Activated T-cell treated with anti-CD3 and anti-CD28 coated beads for 48 hours (primary cell): ENCODE measurements around the gene CRY1.
"Not testable (repeated sequence)": the region's sequence is repeated elsewhere in the genome, so short reads cannot be mapped to it uniquely, and the experiment has no call there.

Experiments used
- DNase-seq: peaks from one replicate; pipeline ENCODE4 v3.0.0-alpha.2; 2020; ENCODE audit warnings: low read depth

Gene CRY1

DNA sequence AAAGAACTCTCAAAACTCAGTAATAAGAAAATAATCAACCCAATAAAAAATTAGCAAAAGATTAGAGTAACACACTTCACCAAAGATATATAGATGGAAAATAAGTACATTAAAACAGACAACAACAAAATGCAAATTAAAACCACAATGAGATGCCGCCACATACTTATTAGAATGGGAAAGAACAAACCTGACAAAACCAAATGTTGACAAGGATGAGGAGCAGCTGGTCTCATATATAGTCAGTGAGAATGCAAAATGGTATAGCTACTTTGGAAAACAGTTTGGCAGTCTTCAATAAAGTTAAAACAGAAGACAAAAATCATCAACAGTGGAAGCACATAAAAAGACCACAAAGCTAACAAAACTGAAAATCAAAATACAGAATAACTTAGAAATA, 29.1 kb downstream of the CRY1 start:
- DNase-seq, result no peak

DNA sequence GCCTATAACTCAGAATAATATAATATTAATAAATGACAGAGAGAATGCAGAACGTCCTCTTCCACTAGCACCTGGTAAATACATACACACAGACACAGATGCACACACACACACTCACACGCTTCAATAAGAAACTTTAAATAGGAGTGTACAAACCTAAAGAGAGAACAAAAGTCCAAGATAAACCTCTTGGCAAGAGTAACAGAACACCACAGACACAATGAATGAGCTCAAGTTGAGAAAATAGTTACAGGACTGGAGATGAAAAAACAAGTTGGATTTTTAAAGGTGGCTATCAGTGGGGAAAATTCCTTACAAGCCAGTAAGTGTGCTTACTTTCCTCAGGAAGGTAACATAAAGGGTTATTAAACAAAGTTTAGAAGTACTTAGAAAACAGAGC, 35.2 kb downstream of the CRY1 start:
- no peak for DNase-seq

DNA sequence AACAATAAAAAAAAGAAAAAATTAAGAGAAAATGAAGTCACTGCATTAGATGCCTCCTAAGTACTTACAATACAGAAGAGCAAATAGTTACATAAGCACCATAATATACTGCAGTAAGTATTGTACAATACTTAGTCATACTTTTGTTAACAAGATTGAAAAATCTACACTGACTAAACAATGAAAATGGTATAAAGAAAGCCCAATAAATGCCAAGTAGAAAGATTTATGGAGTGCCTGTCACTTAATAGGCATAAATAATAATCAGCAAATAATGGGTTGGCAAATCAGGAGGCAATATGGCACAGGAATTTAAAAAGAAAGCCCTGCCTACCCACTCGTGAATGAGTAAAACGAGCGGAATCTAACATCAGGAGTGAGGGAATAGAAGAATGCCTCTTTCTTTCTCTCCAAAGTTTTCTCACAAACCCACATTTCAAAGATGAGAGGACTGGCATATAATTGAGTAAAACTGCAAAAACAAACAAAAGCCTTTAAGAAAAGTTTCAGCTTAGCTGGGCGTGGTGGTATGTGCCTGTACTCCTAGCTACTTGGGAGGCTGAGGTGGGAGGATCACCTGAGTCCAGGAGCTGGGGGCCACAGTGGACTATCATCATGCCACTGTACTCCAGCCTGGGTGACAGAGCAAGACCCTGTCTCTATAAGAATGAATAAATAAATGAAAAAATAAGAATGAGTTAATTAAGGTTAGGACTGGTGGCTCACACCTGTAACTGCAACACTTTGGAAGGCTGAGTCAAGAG, 36.1 kb downstream of the CRY1 start:
- no peak for DNase-seq

DNA sequence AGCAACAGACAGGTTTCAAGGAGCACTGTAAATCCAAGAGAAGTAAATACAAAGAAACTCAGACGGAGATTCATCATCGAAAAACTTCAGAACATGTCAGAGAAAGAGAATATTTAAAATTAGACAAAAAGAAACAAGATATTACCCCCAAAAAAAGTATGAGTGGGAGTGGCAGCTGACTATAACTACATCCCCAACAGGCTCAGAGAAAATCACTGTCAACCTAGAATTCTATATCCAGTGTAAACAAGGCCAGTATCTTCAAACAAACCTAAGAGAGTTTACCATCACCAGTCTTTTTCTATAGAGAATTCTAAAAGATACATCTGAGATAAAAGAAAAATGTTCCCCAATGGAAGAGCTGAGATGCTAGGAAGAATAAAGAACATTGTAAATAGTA, 39.6 kb downstream of the CRY1 start:
- DNase-seq, result no peak

DNA sequence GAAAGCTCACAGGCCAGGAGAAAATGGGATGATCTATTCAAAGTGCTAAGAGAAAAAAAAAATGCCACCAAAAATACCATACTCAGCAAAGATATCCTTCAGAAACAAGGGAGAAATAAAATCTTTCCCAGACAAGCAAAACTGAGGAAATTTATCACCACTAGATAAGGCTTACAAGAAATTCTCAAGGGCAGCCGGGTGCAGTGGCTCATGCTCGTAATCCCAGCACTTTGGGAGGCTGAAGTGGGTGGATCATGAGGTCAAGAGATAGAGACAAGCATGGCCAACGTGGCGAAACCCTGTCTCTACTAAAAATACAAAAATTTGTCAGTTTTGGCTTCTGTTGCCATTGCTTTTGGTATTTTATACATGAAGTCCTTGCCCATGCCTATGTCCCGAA, 48.2 kb downstream of the CRY1 start:
- no peak for DNase-seq

DNA sequence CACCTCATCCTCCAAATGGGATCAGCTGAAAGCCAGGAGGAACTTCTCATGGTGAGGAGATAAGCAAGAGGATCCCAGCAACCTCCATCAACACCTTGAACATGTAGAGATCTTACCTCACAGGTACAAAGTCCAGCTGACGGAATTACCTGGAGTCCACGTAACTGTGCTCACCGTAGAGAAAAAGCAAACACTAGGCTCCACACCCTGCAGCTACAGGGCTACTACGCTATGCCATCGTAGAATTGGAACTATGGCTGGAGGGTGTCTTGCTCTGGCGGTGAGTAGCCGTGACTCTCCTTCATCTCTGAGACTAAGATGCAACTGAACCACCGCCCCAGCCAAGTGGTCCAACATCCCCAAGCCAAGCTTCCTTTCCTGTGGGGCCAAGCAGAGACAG, 50.5 kb downstream of the CRY1 start:
- no peak for DNase-seq

DNA sequence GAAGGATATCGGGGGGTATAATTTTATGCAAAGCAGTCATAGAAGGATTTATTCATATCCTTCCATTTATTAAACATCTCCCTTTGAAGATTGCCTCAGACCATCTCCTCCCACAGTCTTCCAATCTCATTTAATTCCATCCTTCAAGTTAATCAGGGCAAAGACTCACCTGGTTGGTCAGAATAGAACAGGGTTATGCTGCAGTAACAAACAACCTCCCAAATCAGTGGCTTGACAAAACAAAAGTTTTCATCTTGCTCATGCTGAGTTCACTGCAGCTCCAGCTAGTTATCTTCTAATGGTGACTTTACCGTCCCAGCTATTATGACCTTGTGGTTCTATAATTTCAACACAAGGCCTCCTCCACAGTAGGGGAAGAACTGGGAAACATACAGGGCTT, 57.6 kb downstream of the CRY1 start:
- DNase-seq, result no peak

DNA sequence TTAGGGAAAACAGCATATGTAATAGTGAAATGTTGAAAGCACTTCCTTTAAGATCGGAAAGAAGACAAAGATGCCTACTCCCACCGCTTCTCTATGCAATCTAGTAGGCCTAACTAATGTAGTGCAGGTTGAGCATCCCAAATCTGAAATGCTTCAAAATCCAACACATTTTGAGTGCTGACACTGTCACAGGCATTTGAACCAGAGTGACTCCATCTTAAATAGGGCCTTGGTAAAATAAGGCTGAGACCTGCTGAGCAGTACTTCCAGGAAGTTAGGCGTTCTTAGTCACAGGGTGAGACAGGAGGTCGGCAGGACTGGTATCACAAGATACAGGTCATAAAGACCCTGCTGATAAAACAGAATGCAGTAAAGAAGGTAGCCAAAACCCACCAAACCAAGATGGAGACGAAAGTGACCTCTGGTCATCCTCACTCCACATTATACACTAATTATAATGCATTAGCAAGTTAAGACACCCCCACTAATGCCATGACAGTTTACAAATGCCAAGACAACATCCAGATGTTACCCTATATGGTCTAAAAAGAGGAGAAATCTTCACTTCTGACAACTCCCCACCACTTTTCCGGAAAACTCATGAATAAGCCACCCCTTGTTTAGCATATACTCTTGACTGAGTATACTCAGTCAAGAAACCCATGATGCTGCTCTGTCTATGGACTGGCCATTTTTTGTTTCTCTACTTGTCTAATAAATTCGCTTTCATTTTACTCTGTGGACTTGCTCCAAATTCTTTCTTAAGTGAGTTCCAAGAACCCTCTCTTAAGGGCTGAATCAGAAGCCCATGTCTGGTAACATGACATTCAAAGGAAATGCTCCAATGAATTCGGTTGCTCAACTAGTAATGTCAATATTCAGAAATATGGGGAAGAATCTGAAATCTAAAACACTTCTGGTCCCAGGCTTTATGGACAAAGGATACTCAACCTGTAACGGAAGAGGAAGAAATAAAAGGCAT, 59.3 kb downstream of the CRY1 start:
- no peak for DNase-seq

DNA sequence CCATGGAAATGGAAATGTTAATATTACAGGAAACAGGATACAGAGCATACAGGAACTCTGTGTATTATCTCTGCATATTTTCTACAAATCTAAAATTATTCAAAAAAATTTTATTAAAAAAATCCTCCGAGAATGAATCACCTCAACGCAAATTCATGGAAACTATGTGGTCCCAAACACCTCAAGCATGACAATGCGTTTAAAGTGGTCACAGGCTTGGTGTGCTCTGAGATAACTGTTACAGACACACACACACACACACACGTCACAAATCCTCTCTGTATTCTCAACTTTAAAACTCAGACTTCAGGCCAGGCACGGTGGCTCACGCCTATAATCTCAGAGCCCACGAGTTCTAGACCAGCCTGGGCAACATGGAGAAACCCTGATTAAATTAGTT, 61.1 kb downstream of the CRY1 start:
- no peak for DNase-seq

DNA sequence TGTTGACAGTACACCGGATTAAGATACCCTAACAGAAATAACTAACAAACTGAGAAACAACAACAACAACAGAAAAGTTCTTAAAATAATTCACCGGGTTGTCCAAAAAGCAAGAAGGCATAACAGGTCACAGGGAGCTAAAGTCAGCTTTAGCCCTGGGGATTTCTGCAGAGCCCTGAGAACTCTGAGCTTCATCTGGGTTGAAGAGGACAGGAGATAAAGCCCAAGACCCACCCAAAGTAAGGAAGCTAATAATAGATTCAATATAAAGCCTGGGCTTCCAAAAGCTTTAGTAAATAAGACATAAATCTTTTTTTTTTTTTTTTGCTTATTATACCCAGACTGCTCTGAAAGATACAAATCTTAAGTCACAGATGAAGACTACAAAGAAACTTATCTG, 62.3 kb downstream of the CRY1 start:
- no peak for DNase-seq

DNA sequence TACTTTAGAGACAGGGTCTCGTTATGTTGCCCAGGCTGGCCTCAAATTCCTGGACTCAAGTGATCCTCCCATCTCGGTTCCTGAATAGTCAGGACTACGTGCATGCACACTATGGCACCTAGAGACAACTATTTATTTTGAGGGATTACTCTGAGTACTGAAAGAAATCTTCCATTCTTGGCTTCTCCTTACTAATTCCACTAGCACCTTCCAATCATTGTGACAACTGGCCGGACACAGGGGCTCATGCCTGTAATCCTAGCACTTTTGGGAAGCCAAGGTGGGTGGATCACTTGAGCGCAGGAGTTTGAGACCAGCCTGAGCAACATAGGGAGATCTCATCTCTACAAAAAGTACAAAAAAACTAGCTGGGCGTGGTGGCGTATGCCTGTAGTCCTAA, 64.3 kb downstream of the CRY1 start:
- no peak for DNase-seq

DNA sequence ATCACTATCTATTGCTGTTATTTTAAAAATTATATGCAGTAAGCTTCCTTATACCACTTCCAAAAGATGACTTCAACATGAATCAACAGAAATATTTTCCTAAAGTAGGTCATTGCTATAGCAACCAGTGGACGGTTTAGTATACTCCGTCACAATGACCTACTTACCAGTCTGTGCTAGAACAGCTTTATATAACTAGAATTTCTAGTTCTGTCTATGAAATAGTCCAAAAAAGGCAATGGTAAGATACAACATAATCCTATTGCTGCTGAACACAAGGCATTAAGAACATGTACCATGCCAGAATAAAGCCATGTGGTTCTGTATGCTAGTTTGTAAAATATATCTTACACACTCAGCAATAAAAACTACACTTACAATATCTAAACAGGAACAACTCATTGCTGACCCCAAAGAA, 65.7 kb downstream of the CRY1 start:
- DNase-seq, result no peak

DNA sequence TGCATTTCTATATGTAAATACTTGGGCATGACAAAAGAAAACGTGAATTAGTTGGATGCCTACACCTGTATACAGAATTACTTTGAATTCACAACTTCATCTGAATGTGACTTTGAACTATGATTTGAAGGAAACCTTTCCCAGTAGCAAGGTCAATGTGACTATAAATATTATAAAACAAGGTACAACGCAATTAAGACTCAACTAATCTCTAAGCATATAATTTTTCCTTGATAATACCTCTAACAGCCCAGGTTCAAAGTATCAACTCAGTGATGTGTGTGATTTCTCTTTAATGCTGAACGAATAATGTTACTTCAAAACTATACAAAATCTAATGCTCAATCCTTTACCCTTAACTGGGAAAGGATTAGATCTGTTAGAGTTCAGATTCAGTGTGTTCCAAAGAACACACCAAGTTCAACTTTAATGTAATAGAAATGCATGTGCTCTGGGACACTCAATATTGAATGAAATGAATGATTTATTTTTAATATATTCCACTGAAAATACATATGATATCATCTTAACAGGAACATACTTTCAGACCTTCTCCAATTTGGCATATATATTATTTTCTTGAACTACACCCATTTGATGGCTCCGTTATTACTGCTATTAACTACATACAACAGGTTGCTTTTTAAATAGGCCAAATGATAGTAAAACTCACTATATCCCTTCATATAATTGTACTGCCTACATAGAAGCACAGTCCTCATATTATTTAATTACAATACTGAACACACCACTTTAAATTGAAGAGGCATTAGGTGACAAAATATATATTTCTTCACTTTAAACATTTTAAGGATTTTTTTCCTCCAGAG, 66.3 kb downstream of the CRY1 start:
- DNase-seq, result no peak

DNA sequence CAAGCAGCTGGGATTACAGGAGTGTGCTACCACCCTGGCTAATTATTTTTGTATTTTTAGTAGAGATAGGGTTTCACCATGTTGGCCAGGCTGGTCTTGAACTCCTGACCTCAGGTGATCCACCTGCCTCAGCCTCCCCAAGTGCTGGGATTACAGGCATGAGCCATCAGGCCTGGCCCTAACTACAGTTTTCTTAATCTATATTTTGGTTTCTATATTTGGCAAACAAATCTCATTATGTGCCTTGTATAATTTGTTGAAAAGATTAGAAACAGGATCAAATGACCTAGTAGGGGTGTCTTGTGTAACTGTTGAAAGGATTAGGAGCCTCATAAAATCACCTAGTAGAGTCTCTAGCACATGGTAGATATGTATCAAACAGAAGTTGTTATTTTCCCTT, 67.0 kb downstream of the CRY1 start:
- DNase-seq, result not testable (repeated sequence)

DNA sequence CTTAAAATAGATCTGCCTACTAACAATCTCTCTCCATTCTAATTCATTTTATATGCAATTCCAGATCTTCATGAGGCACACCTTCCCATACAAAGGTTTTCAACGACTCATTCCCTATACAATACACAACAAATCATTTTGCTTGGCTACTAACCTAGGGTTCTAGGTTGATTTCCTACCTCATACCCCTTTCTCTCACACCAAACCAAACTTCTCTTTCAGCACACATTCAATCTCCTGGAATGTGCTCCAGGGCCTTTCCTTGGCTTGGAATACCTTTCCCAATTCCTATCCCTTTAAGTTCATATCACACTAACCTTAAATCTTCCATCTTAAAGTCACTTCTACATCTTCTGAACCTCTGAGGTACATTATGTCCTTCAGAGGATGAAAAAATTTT, 67.7 kb downstream of the CRY1 start:
- no peak for DNase-seq

DNA sequence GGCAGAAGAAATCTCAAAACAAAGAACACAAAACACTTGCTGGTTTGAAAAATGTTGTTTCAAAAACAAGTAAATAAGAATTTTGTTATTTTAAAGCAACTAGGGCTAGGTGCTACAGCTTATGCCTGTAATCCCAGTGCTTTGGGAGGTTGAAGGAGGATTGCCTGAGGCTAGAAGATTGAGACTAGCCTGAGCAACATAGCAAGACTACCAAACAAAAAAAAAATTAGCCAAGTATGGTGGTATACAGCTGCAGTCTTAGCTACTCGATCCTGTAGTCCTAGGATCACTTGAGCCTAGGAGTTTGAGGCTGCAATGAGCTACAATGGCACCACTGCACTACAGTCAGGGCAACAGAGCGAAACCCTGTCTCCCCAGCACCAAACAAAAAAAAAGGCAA, 73.8 kb downstream of the CRY1 start:
- DNase-seq, result no peak

DNA sequence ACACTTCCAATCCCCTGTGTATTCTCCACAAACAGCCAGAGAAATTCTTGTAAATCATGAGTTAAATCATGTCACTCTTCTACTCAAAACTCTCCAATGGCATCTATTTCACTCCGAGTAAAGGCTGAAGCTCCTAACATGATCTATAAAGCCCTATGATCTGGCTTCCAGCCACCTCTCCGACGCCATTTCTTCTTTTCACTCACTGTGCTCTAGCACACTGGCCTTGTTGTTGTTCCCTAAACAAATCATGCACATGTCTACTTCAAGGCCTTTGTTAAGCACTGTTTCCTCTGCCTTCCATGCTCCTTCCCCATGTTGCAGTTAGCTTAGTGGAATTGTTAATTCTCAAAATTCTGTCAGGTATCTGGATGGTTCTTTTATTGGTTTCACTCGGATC, 76.3 kb downstream of the CRY1 start:
- no peak for DNase-seq

DNA sequence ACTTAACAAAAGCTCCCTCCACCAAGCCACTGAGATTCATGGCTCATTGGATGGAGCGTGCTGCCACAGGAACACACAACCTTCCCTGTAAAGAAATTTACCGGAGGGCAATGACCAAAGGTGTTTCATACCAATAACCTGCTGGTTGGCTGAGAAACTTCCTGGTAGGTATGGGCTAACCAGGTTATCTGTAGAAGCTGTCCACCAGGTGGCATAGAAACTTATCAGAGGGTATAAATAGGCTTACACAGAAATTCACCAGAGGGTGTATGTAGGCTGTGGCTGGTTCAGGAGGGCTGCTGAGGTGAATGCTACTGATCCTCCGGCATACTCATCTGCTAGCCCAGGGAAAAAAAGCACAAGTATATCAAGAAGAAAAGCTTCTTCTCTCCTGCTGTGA, 79.3 kb downstream of the CRY1 start:
- no peak for DNase-seq

DNA sequence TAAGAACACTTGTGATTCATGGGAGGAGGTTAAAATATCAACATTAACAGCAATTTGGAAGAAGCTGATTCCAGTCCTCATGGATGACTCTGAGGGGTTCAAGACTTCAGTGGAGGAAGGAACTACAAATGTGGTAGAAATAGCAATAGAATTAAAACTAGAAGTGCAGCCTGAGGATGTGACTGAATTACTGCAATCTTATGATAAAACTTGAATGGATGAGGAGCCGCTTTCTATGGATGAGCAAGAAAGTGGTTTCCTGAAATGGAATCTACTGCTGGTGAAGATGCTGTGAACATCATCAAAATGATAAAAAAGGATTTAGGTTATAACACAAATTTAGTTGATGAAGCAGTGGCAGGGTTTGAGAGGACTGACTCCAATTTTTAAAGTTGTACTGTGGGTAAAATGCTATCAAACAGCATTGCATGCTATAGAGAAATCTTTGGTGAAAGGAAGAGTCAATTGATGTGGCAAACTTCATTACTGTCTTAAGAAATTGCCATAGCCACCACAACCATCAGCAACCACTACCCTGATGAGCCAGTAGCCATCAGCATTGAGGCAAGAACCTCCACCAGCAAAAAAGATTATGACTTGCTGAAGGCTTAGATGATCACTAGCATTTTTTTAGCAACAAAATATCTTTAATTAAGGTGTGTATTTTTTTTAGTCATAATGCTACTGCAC, 80.5 kb downstream of the CRY1 start:
- no peak for DNase-seq

DNA sequence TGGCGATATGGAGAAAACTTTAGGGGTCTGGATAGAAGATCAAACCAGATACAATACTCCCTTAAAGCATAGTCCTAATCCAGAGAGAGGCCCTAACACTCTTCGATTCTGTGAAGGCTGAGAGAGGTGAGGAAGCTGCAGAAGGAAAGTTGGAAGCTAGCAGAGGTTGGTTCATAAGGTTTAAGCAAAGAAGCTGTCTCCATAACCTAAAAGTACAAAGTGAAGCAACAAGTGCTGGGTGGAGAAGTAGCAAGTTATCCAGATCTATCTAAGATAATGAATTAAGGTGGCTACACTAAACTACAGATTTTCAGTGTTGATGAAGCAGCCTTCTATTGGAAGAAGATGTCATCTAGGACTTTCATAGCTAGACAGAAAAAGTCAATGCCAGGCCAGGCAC, 81.8 kb downstream of the CRY1 start:
- DNase-seq, result no peak

DNA sequence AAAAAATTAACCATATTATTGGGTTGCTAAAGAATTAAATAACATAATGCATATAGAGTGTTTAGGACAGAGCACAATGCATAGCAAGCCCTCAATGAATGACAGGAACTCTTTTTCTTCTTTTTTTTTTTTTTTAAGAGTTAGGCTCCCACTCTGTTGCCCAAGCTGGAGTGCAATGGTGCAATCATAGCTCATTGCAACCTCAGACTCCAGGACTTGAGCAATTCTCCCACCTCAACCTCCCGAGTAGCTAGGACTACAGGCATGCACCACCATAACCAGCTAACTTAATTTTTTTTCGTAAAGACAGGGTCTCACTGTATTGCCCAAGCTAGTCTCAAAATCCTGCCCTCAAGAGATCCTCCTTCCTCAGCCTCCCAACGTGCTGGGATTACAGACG, 85.9 kb downstream of the CRY1 start:
- no peak for DNase-seq

DNA sequence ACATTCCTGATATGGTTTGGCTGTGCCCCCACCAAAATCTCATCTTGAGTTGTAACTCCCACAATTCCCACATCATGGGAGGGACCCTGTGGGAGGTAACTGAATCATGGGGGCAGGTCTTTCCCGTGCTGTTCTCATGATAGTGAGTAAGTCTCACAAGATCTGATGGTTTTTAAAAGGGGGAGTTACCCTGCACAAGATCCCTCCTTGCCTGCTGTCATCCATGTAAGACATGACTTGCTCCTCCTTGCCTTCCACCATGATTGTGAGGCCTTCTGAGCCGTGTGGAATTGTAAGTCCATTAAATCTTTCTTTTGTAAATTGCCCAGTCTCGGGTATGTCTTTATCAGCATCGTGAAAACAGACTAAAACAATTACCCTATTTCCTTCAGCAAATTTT, 90.7 kb downstream of the CRY1 start:
- DNase-seq, result not testable (repeated sequence)
